IMR-90 (cell line): ENCODE data around the gene ZFP36L2. TPM values are rescaled to one million over a fixed set of nuclear protein-coding genes. Genes with fewer than 3 reads are reported as not detected.

Experiments used
- ATAC-seq: fragments of 200-7000 bp; cut with Tn5 transposase; 2 replicates; pipeline ENCODE4 v1.9.1; 2020; ENCODE audit warnings: low read depth, mild to moderate bottlenecking, moderate library complexity
- BruUV-seq: library from RNA; stranded (reverse); fragments of 400-500 nt; replicated peaks from 2 replicates; lab custom pipeline; 2021; lab: Mats Ljungman, UMichigan
- CTCF ChIA-PET: fragments of 300-600 bp; formaldehyde crosslinking; extraction: SDS; loops from one replicate; lab custom pipeline; 2021; ENCODE audit warnings: antibody characterized with exemption; lab: Yijun Ruan, JAX
- POLR2A ChIA-PET: fragments of 300-600 bp; sonication (Branson Sonifier 250); formaldehyde crosslinking; loops from one replicate; lab custom pipeline; 2022; ENCODE audit warnings: antibody characterized with exemption; ENCODE audit not compliant: unreplicated experiment; lab: Charles Lee
- DNase-seq: peaks from one replicate; pipeline ENCODE4 v3.0.0; 2013
- H2AFZ ChIP-seq: replicated peaks from 2 replicates; pipeline ENCODE3; 2013; ENCODE audit warnings: low read length, mild to moderate bottlenecking; ENCODE audit not compliant: poor library complexity
- H2AK5ac ChIP-seq: 2 replicates; pipeline ENCODE4 v1.6.1; 2013; ENCODE audit warnings: low read depth, low read length, inconsistent platforms
- H2AK9ac ChIP-seq: replicated peaks from 2 replicates; pipeline ENCODE3; 2013; ENCODE audit warnings: mild to moderate bottlenecking, low read depth, low read length, moderate library complexity; ENCODE audit not compliant: poor library complexity
- H2BK120ac ChIP-seq: 2 replicates; pipeline ENCODE4 v1.6.1; 2013; ENCODE audit warnings: low read depth, low read length, inconsistent platforms
- H2BK15ac ChIP-seq: 3 replicates; pipeline ENCODE4 v1.6.1; 2013; ENCODE audit warnings: low read depth, low read length, inconsistent platforms
- H2BK20ac ChIP-seq: 2 replicates; pipeline ENCODE4 v1.6.1; 2013; ENCODE audit warnings: low read depth, mild to moderate bottlenecking, inconsistent platforms, low read length, moderate library complexity
- H2BK5ac ChIP-seq: 2 replicates; pipeline ENCODE4 v1.6.1; 2013; ENCODE audit warnings: mild to moderate bottlenecking, low read depth, low read length, inconsistent platforms; ENCODE audit not compliant: poor library complexity, severe bottlenecking
- H3K14ac ChIP-seq: replicated peaks from 2 replicates; pipeline ENCODE4 v1.6.1; 2013; ENCODE audit warnings: low read depth, low read length, inconsistent platforms
- H3K18ac ChIP-seq: 2 replicates; pipeline ENCODE4 v1.6.1; 2013; ENCODE audit warnings: low read depth, low read length, control low read depth
- H3K23ac ChIP-seq: 2 replicates; pipeline ENCODE4 v1.6.1; 2013; ENCODE audit warnings: low read depth, low read length, inconsistent platforms
- H3K27ac ChIP-seq: 2 replicates; pipeline ENCODE4 v1.5.1; 2013; ENCODE audit warnings: mild to moderate bottlenecking, control low read depth, low read length; ENCODE audit not compliant: insufficient read depth
- H3K27me3 ChIP-seq: 2 replicates; pipeline ENCODE4 v1.6.1; 2013; ENCODE audit warnings: low read length; ENCODE audit not compliant: control insufficient read depth, insufficient read depth
- H3K36me3 ChIP-seq: 2 replicates; pipeline ENCODE4 v1.6.1; 2013; ENCODE audit warnings: low read length, mixed read lengths; ENCODE audit not compliant: control insufficient read depth, insufficient read depth
- H3K4ac ChIP-seq: 2 replicates; pipeline ENCODE4 v1.6.1; 2013; ENCODE audit warnings: low read depth, low read length, inconsistent platforms
- H3K4me1 ChIP-seq: 2 replicates; pipeline ENCODE4 v1.6.1; 2013; ENCODE audit warnings: low read length, mixed read lengths; ENCODE audit not compliant: control insufficient read depth, insufficient read depth
- H3K4me2 ChIP-seq: 2 replicates; pipeline ENCODE4 v1.6.1; 2013; ENCODE audit warnings: low read depth, mild to moderate bottlenecking, control low read depth, low read length, moderate library complexity
- H3K4me3 ChIP-seq: 2 replicates; pipeline ENCODE4 v1.5.1; 2013; ENCODE audit warnings: low read depth, mild to moderate bottlenecking, control low read depth, low read length, moderate library complexity; ENCODE audit not compliant: insufficient read depth
- H3K56ac ChIP-seq: 2 replicates; pipeline ENCODE4 v1.6.1; 2013; ENCODE audit warnings: low read length, inconsistent platforms; ENCODE audit not compliant: insufficient read depth; ENCODE audit errors: extremely low read depth
- H3K79me1 ChIP-seq, 2 experiments: 2 replicates each; pipeline ENCODE4 v1.6.1; 2013; ENCODE audit warnings: low read length in 2 of 2, inconsistent platforms in 1 of 2, low read depth in 1 of 2
- H3K9ac ChIP-seq: 2 replicates; pipeline ENCODE4 v1.6.1; 2013; ENCODE audit warnings: low read depth, low read length, control low read depth
- H3K9me1 ChIP-seq: 2 replicates; pipeline ENCODE4 v1.6.1; 2013; ENCODE audit warnings: low read length, inconsistent platforms; ENCODE audit not compliant: insufficient read depth
- H3K9me3 ChIP-seq: 2 replicates; pipeline ENCODE4 v1.6.1; 2013; ENCODE audit warnings: low read length; ENCODE audit not compliant: control insufficient read depth, insufficient read depth
- H4K20me1 ChIP-seq: 2 replicates; pipeline ENCODE4 v1.6.1; 2013; ENCODE audit warnings: low read length, inconsistent platforms; ENCODE audit not compliant: insufficient read depth
- H4K5ac ChIP-seq: 2 replicates; pipeline ENCODE4 v1.6.1; 2013; ENCODE audit warnings: mild to moderate bottlenecking, low read depth, low read length, control low read depth
- H4K8ac ChIP-seq, 2 experiments: 2 replicates each; pipeline ENCODE4 v1.6.1; 2013; ENCODE audit warnings: low read depth in 2 of 2, low read length in 2 of 2, control low read depth in 1 of 2, inconsistent platforms in 1 of 2
- H4K91ac ChIP-seq: 2 replicates; pipeline ENCODE4 v1.6.1; 2013; ENCODE audit warnings: low read depth, low read length, inconsistent platforms; ENCODE audit not compliant: insufficient read depth
- BHLHE40 ChIP-seq: fragments of 150-350 bp; IDR thresholded peaks from 2 replicates; pipeline ENCODE4 v1.6.1; 2016; ENCODE audit warnings: mild to moderate bottlenecking, low read depth, low read length
- CEBPB ChIP-seq: IDR thresholded peaks from 2 replicates; pipeline ENCODE4 v1.6.1; 2012; ENCODE audit warnings: low read depth, low read length, improper control_type of control experiment
- CHD1 ChIP-seq: IDR thresholded peaks from 2 replicates; pipeline ENCODE4 v1.6.1; 2012; ENCODE audit warnings: low read depth, low read length, improper control_type of control experiment
- CTCF ChIP-seq: conservative IDR thresholded peaks from 2 replicates; pipeline ENCODE4 v1.5.1; 2012; ENCODE audit warnings: mild to moderate bottlenecking, low read depth, low read length, improper control_type of control experiment
- ELK1 ChIP-seq: fragments of 150-350 bp; IDR thresholded peaks from 2 replicates; pipeline ENCODE4 v1.6.1; 2016; ENCODE audit warnings: low read depth, mild to moderate bottlenecking, low read length, moderate library complexity, borderline replicate concordance
- MAFK ChIP-seq: IDR thresholded peaks from 2 replicates; pipeline ENCODE4 v1.6.1; 2012; ENCODE audit warnings: low read depth, low read length, improper control_type of control experiment
- MAZ ChIP-seq: IDR thresholded peaks from 2 replicates; pipeline ENCODE4 v1.6.1; 2012; ENCODE audit warnings: low read depth, mild to moderate bottlenecking, low read length, improper control_type of control experiment, moderate library complexity, borderline replicate concordance
- POLR2A ChIP-seq: IDR thresholded peaks from 2 replicates; pipeline ENCODE4 v1.6.1; 2012; ENCODE audit warnings: mild to moderate bottlenecking, low read depth, low read length
- RAD21 ChIP-seq: IDR thresholded peaks from 2 replicates; pipeline ENCODE4 v1.6.1; 2012; ENCODE audit warnings: low read length, improper control_type of control experiment
- RCOR1 ChIP-seq: IDR thresholded peaks from 2 replicates; pipeline ENCODE4 v1.6.1; 2012; ENCODE audit warnings: mild to moderate bottlenecking, low read length, improper control_type of control experiment; ENCODE audit not compliant: insufficient replicate concordance
- RFX5 ChIP-seq: IDR thresholded peaks from 2 replicates; pipeline ENCODE4 v1.8.0; 2012; ENCODE audit warnings: low read depth, mild to moderate bottlenecking, low read length, moderate library complexity
- USF2 ChIP-seq: fragments of 150-350 bp; IDR thresholded peaks from 2 replicates; pipeline ENCODE4 v1.6.1; 2017; ENCODE audit warnings: mild to moderate bottlenecking, antibody characterized with exemption, low read length, low read depth
- WGBS, 2 experiments: methylation state at CpG; one replicate each; pipeline versions ENCODE4 v1.1.5 to v1.1.7; 2013; ENCODE audit warnings: missing lambda C conversion rate in 2 of 2; ENCODE audit not compliant: insufficient read length in 1 of 2; ENCODE audit errors: extremely low coverage in 2 of 2; 5-methylcytosine and 5-hydroxymethylcytosine counted together
- dilution Hi-C: fragments of 300-500 bp; cut with HindIII; formaldehyde crosslinking; loops from one replicate; pipeline ENCODE4 v1.14.3; 2018; ENCODE audit warnings: low sequenced_read_pairs; ENCODE audit not compliant: unreplicated experiment
- in situ Hi-C: fragments of 300-500 bp; cut with MboI; formaldehyde crosslinking; loops from 3 replicates; pipeline ENCODE4 v1.14.3; 2019; ENCODE audit warnings: low sequenced_read_pairs, inconsistent platforms, mixed read lengths
- intact Hi-C: fragments of 100-400 bp; cut with micrococcal nuclease; formaldehyde crosslinking; loops from 2 replicates; pipeline ENCODE4 v1.10.0; 2022
- polyA plus RNA-seq, 3 experiments: library from polyadenylated mRNA; depleted of rRNA; stranded (reverse); fragments of >200 nt; gene quantifications; 2 replicates each; pipeline ENCODE4 v1.2.3, GENCODE V29; 2012; ENCODE audit warnings: low replicate concordance in 1 of 3
- total RNA-seq: library from RNA; depleted of rRNA; stranded (reverse); fragments of >200 nt; gene quantifications from 2 replicates; pipeline ENCODE4 v1.2.3, GENCODE V29; 2012

Gene ZFP36L2
- total and polyA plus RNA-seq, 2 of the 4 experiments (the other 2 are of a cell fraction) = 1.8 to 20.1 TPM

GRCh38 chr2:43224571-43225092 is 1.8 kb downstream of the ZFP36L2 start:
- H3K18ac ChIP-seq = no peak overlapping the region
- WGBS, 2 experiments = 0% methylated on average over 51 of the region's 74 CpGs; no CpG with 5 or more reads in 1 of the 2 experiments
- H3K4me3 ChIP-seq = peak overlapping the region; percentile 87
- H3K9me3 ChIP-seq = no peaks in the 10 kb centered on the region
- H3K27ac ChIP-seq = peak overlapping the region; percentile 96
- no peaks in the 10 kb centered on the region; the same call in 1 of the 2 replicates for H3K9me1 ChIP-seq
- H3K23ac ChIP-seq = no peak overlapping the region; the same call in 1 of the 2 replicates
- H2BK15ac ChIP-seq = no peak overlapping the region
- ATAC-seq (no peak), DNase-seq (peak; percentile 17)
- ChIA-PET POLR2A (interaction anchor here (0.6 to 1.2 kb wide), 2 partner anchors 125 to 176 kb away, joined by 3 read pairs; no protein-coding TSS in a partner anchor), CTCF (interaction anchor here (2.2 kb wide), 1 partner anchor 250 kb away, joined by 8 read pairs; no protein-coding TSS in a partner anchor)
- no peak overlapping the region for H4K8ac ChIP-seq
- H3K4me2 ChIP-seq = no peak overlapping the region
- H2BK20ac ChIP-seq = no peak overlapping the region
- no peak for TF ChIP-seq CEBPB
- TF ChIP-seq CTCF = no peak
- no peak for TF ChIP-seq RCOR1
- TF ChIP-seq MAFK = no peak
- TF ChIP-seq CHD1 = no peak
- no peak; the same call in 1 of the 2 replicates for TF ChIP-seq RAD21
- no peak for TF ChIP-seq USF2
- no peak for TF ChIP-seq ELK1
- TF ChIP-seq POLR2A = no peak
- no peak for TF ChIP-seq MAZ
- TF ChIP-seq RFX5 = no peak
- TF ChIP-seq BHLHE40 = no peak
- H3K4me1 ChIP-seq = peaks cover 13% of the 10 kb centered on the region
- intact Hi-C loops = loop anchor here (5.0 kb wide), 2 partner anchors 118 to 137 kb away; no protein-coding TSS in a partner anchor
- peak overlapping the region; percentile 91 for H3K9ac ChIP-seq
- H3K14ac ChIP-seq = no peak overlapping the region
- H2AFZ ChIP-seq = peak overlapping the region; percentile 36
- no peak overlapping the region; the same call in 1 of the 2 replicates for H3K4ac ChIP-seq
- in situ Hi-C loops = loop anchor here (10.0 kb wide), 2 partner anchors 150 to 250 kb away; no protein-coding TSS in a partner anchor
- peaks cover 24% of the 10 kb centered on the region for H3K36me3 ChIP-seq
- H2AK5ac ChIP-seq = no peak overlapping the region
- H4K91ac ChIP-seq = no peak overlapping the region
- H4K5ac ChIP-seq = no peak overlapping the region
- peak overlapping the region; percentile 85 for H2AK9ac ChIP-seq
- peak overlapping the region; percentile 98 for H2BK5ac ChIP-seq
- no peak overlapping the region for H3K56ac ChIP-seq
- dilution Hi-C loops = no loop called here
- H3K27me3 ChIP-seq = no peaks in the 10 kb centered on the region
- no TSS peak for BruUV-seq
- H3K79me1 ChIP-seq = peaks cover 8 to 18% of the 10 kb centered on the region in 2 experiments; a peak in 3 of 4 replicates
- H2BK120ac ChIP-seq = no peak overlapping the region
- H4K20me1 ChIP-seq = peaks cover 37% of the 10 kb centered on the region
